GM12875 (cell line): ENCODE results near the gene AP4S1.

ENCODE experiments used
- H3K4me3 ChIP-seq: one replicate; pipeline ENCODE4 v1.5.1; 2011; ENCODE audit warnings: low read depth, low read length, control low read depth
- TF ChIP-seq, protein P1 (sequence below): IDR thresholded peaks from 2 replicates; pipeline ENCODE4 v1.5.1; 2011; ENCODE audit warnings: low read depth, mild to moderate bottlenecking, control low read depth, inconsistent platforms, low read length, moderate library complexity, borderline replicate concordance; ENCODE audit not compliant: insufficient read depth

The AP4S1 gene

DNA sequence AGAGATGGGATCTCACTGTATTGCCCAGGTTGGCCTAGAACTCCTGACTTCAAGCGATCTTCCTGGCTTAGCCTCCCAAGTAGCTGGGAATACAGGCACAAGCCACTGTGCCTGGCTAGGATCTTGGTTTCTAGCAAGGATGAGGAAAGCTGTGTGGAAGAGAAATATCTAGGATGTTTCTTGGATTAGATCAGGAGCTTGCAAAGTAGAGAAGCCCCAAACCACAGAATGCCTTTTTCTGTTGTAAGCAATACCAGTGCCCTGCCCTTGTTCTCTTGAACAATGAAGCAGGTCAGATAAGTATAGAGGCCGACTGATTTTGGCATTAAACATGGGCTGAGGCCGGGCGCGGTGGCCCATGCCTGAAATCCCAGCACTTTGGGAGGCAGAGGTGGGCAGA lies 45.0 kb downstream of the AP4S1 start:
- TF ChIP-seq, protein P1, sequence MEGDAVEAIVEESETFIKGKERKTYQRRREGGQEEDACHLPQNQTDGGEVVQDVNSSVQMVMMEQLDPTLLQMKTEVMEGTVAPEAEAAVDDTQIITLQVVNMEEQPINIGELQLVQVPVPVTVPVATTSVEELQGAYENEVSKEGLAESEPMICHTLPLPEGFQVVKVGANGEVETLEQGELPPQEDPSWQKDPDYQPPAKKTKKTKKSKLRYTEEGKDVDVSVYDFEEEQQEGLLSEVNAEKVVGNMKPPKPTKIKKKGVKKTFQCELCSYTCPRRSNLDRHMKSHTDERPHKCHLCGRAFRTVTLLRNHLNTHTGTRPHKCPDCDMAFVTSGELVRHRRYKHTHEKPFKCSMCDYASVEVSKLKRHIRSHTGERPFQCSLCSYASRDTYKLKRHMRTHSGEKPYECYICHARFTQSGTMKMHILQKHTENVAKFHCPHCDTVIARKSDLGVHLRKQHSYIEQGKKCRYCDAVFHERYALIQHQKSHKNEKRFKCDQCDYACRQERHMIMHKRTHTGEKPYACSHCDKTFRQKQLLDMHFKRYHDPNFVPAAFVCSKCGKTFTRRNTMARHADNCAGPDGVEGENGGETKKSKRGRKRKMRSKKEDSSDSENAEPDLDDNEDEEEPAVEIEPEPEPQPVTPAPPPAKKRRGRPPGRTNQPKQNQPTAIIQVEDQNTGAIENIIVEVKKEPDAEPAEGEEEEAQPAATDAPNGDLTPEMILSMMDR: no peak

DNA sequence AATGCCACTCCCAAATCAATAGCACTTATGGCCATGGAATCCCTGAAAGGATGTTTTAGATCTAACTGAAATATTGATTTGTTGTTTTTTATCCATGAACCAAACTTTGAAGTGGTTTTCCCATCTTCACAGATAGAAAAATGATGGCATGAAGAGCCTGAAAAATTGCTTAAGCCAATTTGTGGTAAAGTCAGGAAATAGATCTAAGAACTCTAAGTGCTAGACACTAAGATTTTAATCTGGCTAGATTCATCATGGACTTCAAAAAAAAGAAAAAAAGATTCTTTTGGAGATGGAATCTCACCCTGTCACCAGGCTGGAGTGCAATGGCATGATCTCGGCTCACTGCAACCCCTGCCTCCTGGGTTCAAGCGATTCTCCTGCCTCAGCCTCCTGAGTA lies 45.7 kb downstream of the AP4S1 start:
- TF ChIP-seq, protein P1: no peak
- H3K4me3 ChIP-seq: no peak overlapping the region

More for the DNA sequence above, 45.0 kb downstream of the AP4S1 start:
- H3K4me3 ChIP-seq: no peak overlapping the region

DNA sequence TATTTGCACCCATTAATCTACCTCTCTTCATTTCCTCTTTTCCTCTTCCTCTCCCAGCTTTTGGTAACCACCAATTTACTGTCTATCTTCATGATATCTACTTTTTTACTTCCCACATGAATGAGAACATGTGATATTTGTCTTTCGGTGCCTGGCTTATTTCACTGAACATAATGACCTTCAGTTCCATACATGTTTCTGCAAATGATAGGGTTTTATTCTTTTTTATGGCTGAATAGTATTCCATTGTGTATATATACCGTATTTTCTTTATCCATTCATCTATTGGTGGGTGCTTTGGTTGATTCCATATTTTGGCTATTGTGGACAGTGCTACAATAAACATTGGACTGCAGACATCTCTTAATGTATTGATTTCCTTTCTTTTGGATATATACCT lies 49.7 kb downstream of the AP4S1 start:
- TF ChIP-seq, protein P1: no peak
- no peak overlapping the region for H3K4me3 ChIP-seq

DNA sequence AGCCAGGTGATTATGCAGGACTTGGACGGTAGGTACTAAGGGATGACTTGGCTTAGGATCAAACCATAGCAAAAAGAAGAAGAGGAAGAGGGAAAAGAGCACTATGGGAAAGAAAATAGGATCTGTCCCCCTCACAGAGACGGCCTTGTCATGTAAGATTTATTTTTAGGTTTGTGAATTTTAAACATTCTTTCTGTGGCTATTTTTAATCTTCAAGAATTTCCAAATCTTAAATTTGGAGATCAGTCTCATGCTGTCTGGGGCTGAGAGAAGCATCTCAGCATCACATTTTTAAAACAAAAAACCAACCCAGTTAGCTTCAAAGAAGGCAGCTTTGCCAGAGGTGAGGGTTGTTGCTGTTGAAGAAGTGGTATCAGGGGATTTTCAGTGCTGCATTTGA lies 53.3 kb downstream of the AP4S1 start:
- TF ChIP-seq, protein P1: no peak
- H3K4me3 ChIP-seq: no peak overlapping the region

DNA sequence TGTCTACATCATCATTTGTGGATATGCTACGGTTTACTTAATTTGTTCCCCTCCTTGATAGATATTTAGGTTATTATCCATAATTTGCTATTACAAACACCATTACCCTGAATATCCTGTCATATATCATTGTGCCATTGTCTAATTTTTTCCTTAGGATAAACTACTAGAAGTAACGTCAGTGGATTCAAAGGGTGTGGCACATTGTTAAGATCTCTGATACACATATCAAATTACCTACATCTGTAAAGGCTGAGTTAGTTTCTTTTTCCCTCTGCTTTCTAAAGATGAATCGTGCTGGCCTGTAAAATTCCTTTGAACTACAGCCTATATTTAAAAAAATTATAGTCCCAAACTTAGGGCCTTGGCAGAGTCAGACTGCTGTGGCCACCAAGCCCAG lies 54.6 kb downstream of the AP4S1 start:
- TF ChIP-seq, protein P1: no peak
- no peak overlapping the region for H3K4me3 ChIP-seq

DNA sequence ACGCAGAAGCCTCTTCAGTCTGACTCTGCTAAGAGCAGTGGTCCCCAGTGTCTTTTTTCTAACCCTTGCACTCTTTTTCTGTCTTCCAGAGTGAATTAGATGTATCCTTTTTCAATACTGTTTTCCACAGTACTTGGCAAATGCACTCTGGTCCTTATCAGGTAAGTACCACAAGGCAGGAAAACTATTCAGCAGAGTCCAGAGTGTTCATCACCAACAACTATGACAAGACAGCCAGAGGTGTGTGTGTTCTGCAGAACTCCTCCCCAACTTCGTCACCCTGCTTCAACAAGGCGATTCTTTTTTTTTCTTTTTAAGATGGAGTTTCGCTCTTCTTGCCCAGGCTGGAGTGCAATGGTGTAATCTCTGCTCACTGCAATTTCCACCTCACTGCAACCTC lies 55.0 kb downstream of the AP4S1 start:
- TF ChIP-seq, protein P1: no peak

DNA sequence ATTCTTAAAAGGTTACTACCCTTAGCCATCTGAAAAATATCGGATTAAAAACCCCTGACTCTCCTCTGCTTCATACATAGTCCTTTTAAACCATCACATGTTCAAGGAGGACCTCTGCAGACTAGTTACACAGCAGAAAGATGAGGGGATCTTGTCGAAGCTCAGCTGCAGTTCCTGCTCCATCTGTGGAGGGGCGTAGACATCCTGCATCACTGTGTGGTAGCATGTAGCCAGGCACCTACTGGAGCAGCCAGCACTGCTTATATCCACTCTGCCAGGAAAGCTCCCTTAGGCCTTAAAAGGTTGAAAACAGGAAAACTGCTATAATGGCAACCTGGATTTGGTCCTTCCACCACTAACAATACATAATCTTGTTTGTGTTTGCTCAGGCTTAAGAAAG lies 58.3 kb downstream of the AP4S1 start:
- TF ChIP-seq, protein P1: no peak
- H3K4me3 ChIP-seq: no peak overlapping the region

More for the DNA sequence above, 55.0 kb downstream of the AP4S1 start:
- H3K4me3 ChIP-seq: no peak overlapping the region
